AG09309 (cell line): ENCODE data around the gene SHISA4.

Source experiments
- DNase-seq: peaks from one replicate; pipeline ENCODE4 v3.0.0-alpha.2; 2010; ENCODE audit warnings: low read depth
- H3K4me3 ChIP-seq: 2 replicates; pipeline ENCODE4 v1.5.1; 2011; ENCODE audit warnings: mild to moderate bottlenecking, low read depth, low read length, moderate library complexity; ENCODE audit not compliant: control insufficient read depth
- CTCF ChIP-seq: IDR thresholded peaks from 2 replicates; pipeline ENCODE4 v1.5.1; 2011; ENCODE audit warnings: mild to moderate bottlenecking, low read depth, low read length, inconsistent platforms; ENCODE audit not compliant: insufficient read depth, control insufficient read depth; ENCODE audit errors: missing control alignments

The SHISA4 gene

DNA sequence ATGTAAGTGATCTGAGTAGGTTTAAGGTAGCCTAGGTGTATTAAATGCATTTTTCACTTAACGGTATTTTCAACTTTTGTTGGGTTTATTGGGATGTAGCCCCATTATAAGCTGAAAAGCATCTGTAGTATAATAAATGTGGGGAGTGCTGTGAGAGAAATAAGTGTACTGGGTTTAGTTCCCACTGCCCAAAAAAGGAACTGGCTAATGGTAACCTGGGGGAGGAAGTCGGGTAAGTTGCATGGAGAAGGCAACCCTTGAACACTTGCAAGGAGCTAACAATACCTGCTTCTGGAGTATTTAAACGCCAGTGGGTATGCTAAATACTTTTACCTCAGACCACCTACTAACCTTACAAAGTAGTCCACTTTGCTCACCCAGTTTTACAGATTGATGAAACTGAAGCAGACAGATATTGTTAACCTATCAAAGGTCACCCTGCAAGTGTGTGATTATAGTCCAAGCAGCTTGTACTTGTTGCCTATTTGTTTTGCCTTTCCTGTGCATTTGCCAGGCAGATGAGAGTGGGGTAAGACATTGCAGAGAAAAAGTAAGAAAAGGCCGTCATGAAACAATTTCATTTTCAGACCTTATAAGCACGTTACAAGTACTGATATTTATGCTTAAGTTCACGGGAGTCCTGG lies 7.6 kb upstream of the SHISA4 start:
- no peak overlapping the region for H3K4me3 ChIP-seq
- DNase-seq = no peak
- TF ChIP-seq CTCF = no peak

DNA sequence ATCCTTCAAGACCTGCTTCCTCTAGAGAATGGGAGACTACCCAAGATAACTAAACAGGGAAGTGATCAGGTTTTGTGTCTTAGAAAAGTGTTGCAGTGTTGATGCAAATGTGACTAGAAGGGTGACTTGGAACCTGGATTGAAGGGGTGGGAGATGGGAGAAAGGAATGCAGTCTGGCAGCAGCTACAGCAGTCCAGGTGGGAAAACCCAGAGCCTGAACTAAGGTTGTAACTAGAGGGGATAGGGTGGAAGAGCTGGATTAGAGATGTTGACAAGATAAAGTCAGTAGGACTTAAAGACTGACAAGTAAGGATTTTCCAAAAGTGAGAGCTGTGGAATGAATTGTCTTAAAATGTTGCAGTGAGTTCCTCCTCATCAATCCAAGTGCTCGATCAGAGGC lies 7.1 kb upstream of the SHISA4 start:
- TF ChIP-seq CTCF = no peak
- DNase-seq = no peak
- H3K4me3 ChIP-seq = no peak overlapping the region

DNA sequence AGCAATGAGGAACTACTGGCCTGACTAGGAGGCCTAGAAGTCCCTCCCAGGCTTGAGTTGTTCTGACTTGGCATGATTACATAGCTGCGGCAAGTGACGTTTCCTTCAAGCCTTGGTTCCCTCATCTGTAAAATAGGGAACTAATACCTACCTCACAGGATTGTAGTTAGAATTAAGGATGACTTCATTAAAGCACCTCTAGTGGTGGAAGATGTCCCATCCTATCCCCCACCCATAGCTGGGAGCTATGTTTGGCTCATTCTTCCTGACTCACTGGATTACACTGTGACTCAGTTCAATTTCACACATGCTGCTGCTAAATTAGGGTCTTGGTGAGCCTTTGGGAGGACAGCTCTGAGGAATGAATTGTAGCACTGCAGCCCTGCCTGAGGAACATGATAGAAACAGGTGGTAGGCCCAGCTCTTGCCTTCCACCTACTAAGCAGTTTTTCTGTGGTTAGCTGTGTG lies 6.0 kb upstream of the SHISA4 start:
- no peak overlapping the region for H3K4me3 ChIP-seq
- peak; percentile 48 for DNase-seq
- TF ChIP-seq CTCF = peak; percentile 35

- no peak overlapping the region for H3K4me3 ChIP-seq
- TF ChIP-seq CTCF = no peak
- no peak for DNase-seq
Measured at GRCh38 chr1:201883266-201883665, 5.4 kb upstream of the SHISA4 start.

- no peak for DNase-seq
- no peak overlapping the region for H3K4me3 ChIP-seq
- no peak for TF ChIP-seq CTCF
Measured at GRCh38 chr1:201883786-201884185, 4.9 kb upstream of the SHISA4 start.

- DNase-seq = no peak
- no peak overlapping the region for H3K4me3 ChIP-seq
- TF ChIP-seq CTCF = no peak
Measured at GRCh38 chr1:201884425-201884824, 4.3 kb upstream of the SHISA4 start.
